Fibroblast of lung (primary cell): ENCODE results near the gene MRPL46. TPM values are rescaled to one million over a fixed set of nuclear protein-coding genes. Genes with fewer than 3 reads are reported as not detected.
"Not testable (repeated sequence)": the region's sequence is repeated elsewhere in the genome, so short reads cannot be mapped to it uniquely, and the experiment has no call there.

ENCODE experiments used
- DNase-seq, 2 donors: peaks; one replicate each; pipeline versions ENCODE4 v3.0.0 to v3.0.0-alpha.2; 2010; ENCODE audit warnings: low read depth in 2 of 2
- H2AFZ ChIP-seq: 2 replicates; pipeline ENCODE4 v1.5.1; 2012; ENCODE audit warnings: low read length, control low read depth, inconsistent platforms
- H3K27ac ChIP-seq: 2 replicates; pipeline ENCODE4 v1.5.1; 2011; ENCODE audit warnings: low read length, control low read depth; ENCODE audit not compliant: insufficient read depth
- H3K27me3 ChIP-seq: 2 replicates; pipeline ENCODE4 v1.5.1; 2011; ENCODE audit warnings: mild to moderate bottlenecking, low read length; ENCODE audit not compliant: control insufficient read depth, insufficient read depth
- H3K36me3 ChIP-seq: 2 replicates; pipeline ENCODE4 v1.5.1; 2011; ENCODE audit warnings: low read length; ENCODE audit not compliant: control insufficient read depth, insufficient read depth
- H3K4me1 ChIP-seq: 2 replicates; pipeline ENCODE4 v1.5.1; 2011; ENCODE audit warnings: low read length; ENCODE audit not compliant: control insufficient read depth, insufficient read depth; ENCODE audit errors: extremely low read depth
- H3K4me2 ChIP-seq: 2 replicates; pipeline ENCODE4 v1.5.1; 2011; ENCODE audit warnings: low read length, control low read depth; ENCODE audit not compliant: insufficient read depth; ENCODE audit errors: extremely low read depth
- H3K4me3 ChIP-seq, 4 experiments: fragments of 200-600 bp in 1 of 4; sonication (generic) in 1 of 4; replicated peaks in 1 of 4; 2 replicates each; pipeline ENCODE4 v1.5.1; 2011 to 2016; ENCODE audit warnings: low read length in 4 of 4, low read depth in 3 of 4, mild to moderate bottlenecking in 3 of 4, control low read depth in 2 of 4, inconsistent platforms in 1 of 4, mixed read lengths in 1 of 4; ENCODE audit not compliant: insufficient read depth in 1 of 4; ENCODE audit errors: control extremely low read depth in 1 of 4
- H3K79me2 ChIP-seq: 2 replicates; pipeline ENCODE4 v1.5.1; 2012; ENCODE audit warnings: mild to moderate bottlenecking, low read length, inconsistent platforms; ENCODE audit not compliant: control insufficient read depth, insufficient read depth
- H3K9ac ChIP-seq: 2 replicates; pipeline ENCODE4 v1.5.1; 2011; ENCODE audit warnings: mild to moderate bottlenecking, low read length, control low read depth; ENCODE audit not compliant: insufficient read depth
- H3K9me3 ChIP-seq: 2 replicates; pipeline ENCODE4 v1.5.1; 2012; ENCODE audit warnings: low read depth, low read length; ENCODE audit not compliant: control insufficient read depth, insufficient read depth
- H4K20me1 ChIP-seq: 2 replicates; pipeline ENCODE4 v1.5.1; 2011; ENCODE audit warnings: low read length; ENCODE audit not compliant: control insufficient read depth, insufficient read depth; ENCODE audit errors: extremely low read depth
- EZH2 ChIP-seq: IDR thresholded peaks from 2 replicates; pipeline ENCODE4 v1.5.1; 2012; ENCODE audit warnings: low read length, control low read depth, mild to moderate bottlenecking; ENCODE audit errors: missing control alignments
- polyA plus RNA-seq, 2 donors: library from polyadenylated mRNA; depleted of rRNA in 1 of 2; stranded (reverse) in 1 of 2; unstranded in 1 of 2; fragments of >200 nt; gene quantifications; 2 replicates each; pipeline ENCODE4 v1.2.1, GENCODE V29; 2011 to 2012; ENCODE audit warnings: missing spikeins in 1 of 2
- total RNA-seq: library from RNA; depleted of rRNA; stranded (reverse); fragments of >200 nt; gene quantifications from 2 replicates; pipeline ENCODE4 v1.2.1, GENCODE V29; 2014
- TF ChIP-seq, protein P1 (sequence below), 2 donors: IDR thresholded peaks in 1 of 2; conservative IDR thresholded peaks in 1 of 2; 1 replicate in 1 of 2; 2 replicates in 1 of 2; pipeline ENCODE4 v1.5.1; 2011 to 2012; ENCODE audit warnings: low read length in 2 of 2, control low read depth in 1 of 2, inconsistent platforms in 1 of 2, low read depth in 1 of 2, mild to moderate bottlenecking in 1 of 2

MRPL46 gene
- total and polyA plus RNA-seq, 2 donors (not counting 1 experiment from before 2014, with no cell fraction given): 13.7 to 21.4 TPM

- TF ChIP-seq EZH2: no peak
- TF ChIP-seq, protein P1, sequence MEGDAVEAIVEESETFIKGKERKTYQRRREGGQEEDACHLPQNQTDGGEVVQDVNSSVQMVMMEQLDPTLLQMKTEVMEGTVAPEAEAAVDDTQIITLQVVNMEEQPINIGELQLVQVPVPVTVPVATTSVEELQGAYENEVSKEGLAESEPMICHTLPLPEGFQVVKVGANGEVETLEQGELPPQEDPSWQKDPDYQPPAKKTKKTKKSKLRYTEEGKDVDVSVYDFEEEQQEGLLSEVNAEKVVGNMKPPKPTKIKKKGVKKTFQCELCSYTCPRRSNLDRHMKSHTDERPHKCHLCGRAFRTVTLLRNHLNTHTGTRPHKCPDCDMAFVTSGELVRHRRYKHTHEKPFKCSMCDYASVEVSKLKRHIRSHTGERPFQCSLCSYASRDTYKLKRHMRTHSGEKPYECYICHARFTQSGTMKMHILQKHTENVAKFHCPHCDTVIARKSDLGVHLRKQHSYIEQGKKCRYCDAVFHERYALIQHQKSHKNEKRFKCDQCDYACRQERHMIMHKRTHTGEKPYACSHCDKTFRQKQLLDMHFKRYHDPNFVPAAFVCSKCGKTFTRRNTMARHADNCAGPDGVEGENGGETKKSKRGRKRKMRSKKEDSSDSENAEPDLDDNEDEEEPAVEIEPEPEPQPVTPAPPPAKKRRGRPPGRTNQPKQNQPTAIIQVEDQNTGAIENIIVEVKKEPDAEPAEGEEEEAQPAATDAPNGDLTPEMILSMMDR (conservative IDR thresholded peaks at IDR 0.05 in 1 of 2, IDR thresholded peaks at IDR 0.05 in 1 of 2; ENCODE audit: low read depth in 1 of 2, low read length in 2 of 2): no peak
- Histone ChIP-seq H4K20me1 (no peaks in the 10 kb centered on the region), H3K79me2 (peaks cover 25% of the 10 kb centered on the region), H3K4me2 (no peak overlapping the region), H3K9ac (no peak overlapping the region), H3K36me3 (peaks cover 1% of the 10 kb centered on the region), H2AFZ (no peak overlapping the region), H3K9me3 (no peaks in the 10 kb centered on the region), H3K4me3 (no peak overlapping the region), H3K4me1 (peaks cover 10% of the 10 kb centered on the region), H3K27ac (no peak overlapping the region), H3K27me3 (no peaks in the 10 kb centered on the region)
- no peak for DNase-seq
Observed at GRCh38 chr15:88470625-88471372, 3.6 kb upstream of the MRPL46 start.

GRCh38 chr15:88469321-88469720 is 2.1 kb upstream of the MRPL46 start:
- H3K9ac ChIP-seq: no peak overlapping the region
- H3K79me2 ChIP-seq: peaks cover 25% of the 10 kb centered on the region
- H2AFZ ChIP-seq: no peak overlapping the region
- H3K4me2 ChIP-seq: no peak overlapping the region
- no peak for TF ChIP-seq EZH2
- TF ChIP-seq, protein P1 (conservative IDR thresholded peaks at IDR 0.05 in 1 of 2, IDR thresholded peaks at IDR 0.05 in 1 of 2; ENCODE audit: low read depth in 1 of 2, low read length in 2 of 2): no peak
- H3K27ac ChIP-seq: no peak overlapping the region
- DNase-seq: no peak
- peaks cover 10% of the 10 kb centered on the region for H3K4me1 ChIP-seq
- no peaks in the 10 kb centered on the region for H4K20me1 ChIP-seq
- no peak overlapping the region for H3K4me3 ChIP-seq
- no peaks in the 10 kb centered on the region for H3K27me3 ChIP-seq
- H3K9me3 ChIP-seq: no peaks in the 10 kb centered on the region
- peaks cover 1% of the 10 kb centered on the region for H3K36me3 ChIP-seq

- not testable (repeated sequence) for H3K36me3 ChIP-seq, H4K20me1 ChIP-seq, H3K27me3 ChIP-seq, H3K9me3 ChIP-seq, H2AFZ ChIP-seq, DNase-seq, H3K9ac ChIP-seq
- Histone ChIP-seq H3K4me1 (peaks cover 10% of the 10 kb centered on the region), H3K79me2 (peaks cover 25% of the 10 kb centered on the region), H3K4me3 (peak overlapping the region in 3 of 4 experiments; percentile 82 to 100 (median 95)), H3K4me2 (peak overlapping the region; percentile 84), H3K27ac (peak overlapping the region; percentile 96)
Observed at GRCh38 chr15:88468721-88469120, 1.5 kb upstream of the MRPL46 start.
